NCI-H1048 (cell line): ENCODE data around the gene SMG9.

Source experiments
- DNase-seq: peaks from one replicate; lab custom pipeline; 2025; lab: John Stamatoyannopoulos, UW

The SMG9 gene

GRCh38 chr19:43754503-43755255 lies at the start of gene SMG9:
TSS of gene SMG9 (minus strand) at chr19:43754962. CDS start at chr19:43750741, 4,221 bp downstream.
- DNase-seq: peak; percentile 90

- peak; percentile 67 for DNase-seq
Measured at GRCh38 chr19:43804432-43804831, 49.7 kb upstream of the SMG9 start.

- DNase-seq: no peak
Measured at GRCh38 chr19:43802216-43802951, 47.6 kb upstream of the SMG9 start, which contains the start of gene LYPD5. TSS of gene LYPD5 (minus strand) at chr19:43802447. CDS start at chr19:43802380, 67 bp downstream.

- no peak for DNase-seq
Measured at GRCh38 chr19:43799502-43800142, 44.9 kb upstream of the SMG9 start.

- DNase-seq: peak; percentile 79
Measured at GRCh38 chr19:43798546-43799409, 44.0 kb upstream of the SMG9 start.

GRCh38 chr19:43798026-43798545 lies 43.3 kb upstream of the SMG9 start:
- DNase-seq: no peak

- DNase-seq: no peak
Measured at GRCh38 chr19:43797556-43797955, 42.8 kb upstream of the SMG9 start.

GRCh38 chr19:43797118-43797517 lies 42.4 kb upstream of the SMG9 start:
- DNase-seq: no peak

GRCh38 chr19:43790587-43790986 lies 35.8 kb upstream of the SMG9 start:
- DNase-seq: no peak

GRCh38 chr19:43789029-43789428 lies 34.3 kb upstream of the SMG9 start:
- DNase-seq: no peak

GRCh38 chr19:43786665-43787064 lies 31.9 kb upstream of the SMG9 start:
- DNase-seq: no peak

- DNase-seq: peak; percentile 19
Measured at GRCh38 chr19:43784981-43785808, 30.4 kb upstream of the SMG9 start.

- DNase-seq: no peak
Measured at GRCh38 chr19:43784241-43784980, 29.6 kb upstream of the SMG9 start.

- no peak for DNase-seq
Measured at GRCh38 chr19:43783636-43784035, 28.9 kb upstream of the SMG9 start.

GRCh38 chr19:43782689-43783231 lies 28.0 kb upstream of the SMG9 start:
- DNase-seq: no peak

- DNase-seq: no peak
Measured at GRCh38 chr19:43782311-43782660, 27.5 kb upstream of the SMG9 start.

- no peak for DNase-seq
Measured at GRCh38 chr19:43781630-43782310, 27.0 kb upstream of the SMG9 start.

GRCh38 chr19:43780706-43781525 lies 26.2 kb upstream of the SMG9 start, which contains the start of gene KCNN4:
TSS of gene KCNN4 (minus strand) at chr19:43780973. CDS start at chr19:43780861, 112 bp downstream.
- DNase-seq: no peak
